ENCODE data around the gene ZNF491.

GRCh38 chr19:11756965-11757364 is 41.4 kb upstream of the ZNF491 start:
- no peak for TF ChIP-seq CTCF (conservative IDR thresholded peaks at IDR 0.05 in 1 of 2, IDR thresholded peaks at IDR 0.05 in 1 of 2; ENCODE audit: low read depth in 1 of 2, low read length in 2 of 2)
- no peak for TF ChIP-seq EZH2 (IDR thresholded peaks at IDR 0.05; ENCODE audit: low read length, missing control alignments)
